GM23248 (cell line): ENCODE data around the gene RSPH10B2.
"Not testable (repeated sequence)": the region's sequence is repeated elsewhere in the genome, so short reads cannot be mapped to it uniquely, and the experiment has no call there.

Experiments
- EZH2 ChIP-seq: fragments of 200-600 bp; sonication (generic); IDR thresholded peaks from 2 replicates; pipeline ENCODE4 v1.6.1; 2018; ENCODE audit warnings: antibody characterized with exemption, mild to moderate bottlenecking; ENCODE audit not compliant: insufficient read depth, poor library complexity, severe bottlenecking
- EZH2phosphoT487 ChIP-seq: fragments of 200-600 bp; sonication (generic); IDR thresholded peaks from 2 replicates; pipeline ENCODE4 v1.6.1; 2018; ENCODE audit warnings: antibody characterized with exemption, moderate library complexity, mild to moderate bottlenecking, low read depth; ENCODE audit not compliant: insufficient read depth

- not testable (repeated sequence) for TF ChIP-seq EZH2phosphoT487, EZH2
Measured at GRCh38 chr7:6750173-6750572, 3.7 kb upstream of the RSPH10B2 start.
